SU-DHL-6 (cell line): ENCODE measurements around the gene NGF.

Experiments used
- H2AFZ ChIP-seq: fragments of 200-600 bp; sonication (generic); 2 replicates; pipeline ENCODE4 v1.6.1; 2014; ENCODE audit warnings: low read depth, mild to moderate bottlenecking, moderate library complexity, mixed read lengths, antibody characterized with exemption, low read length; ENCODE audit not compliant: severe bottlenecking
- H3F3A ChIP-seq: fragments of 200-600 bp; shearing (Covaris generic); 2 replicates; pipeline ENCODE4 v1.6.0; 2016; ENCODE audit warnings: antibody characterized with exemption, mild to moderate bottlenecking; ENCODE audit not compliant: insufficient read depth
- H3K27ac ChIP-seq: fragments of 200-600 bp; sonication (generic); 2 replicates; pipeline ENCODE4 v1.5.1; 2016; ENCODE audit warnings: low read depth, mild to moderate bottlenecking, low read length, moderate library complexity, mixed read lengths
- H3K27me3 ChIP-seq: fragments of 200-600 bp; sonication (generic), shearing (Covaris generic); 2 replicates; pipeline ENCODE4 v1.6.0; 2014; ENCODE audit warnings: mild to moderate bottlenecking, low read length
- H3K36me3 ChIP-seq: fragments of 200-600 bp; sonication (generic); 2 replicates; pipeline ENCODE4 v1.6.1; 2014; ENCODE audit warnings: mild to moderate bottlenecking, low read length, mixed read lengths
- H3K4me2 ChIP-seq: fragments of 300-600, 200-600 bp; shearing (Covaris generic), sonication (generic); 2 replicates; pipeline ENCODE4 v1.6.0; 2014; ENCODE audit warnings: low read length, low read depth, mild to moderate bottlenecking; ENCODE audit not compliant: poor library complexity, severe bottlenecking
- H3K4me3 ChIP-seq: fragments of 200-600 bp; sonication (generic); 2 replicates; pipeline ENCODE4 v1.5.1; 2014; ENCODE audit warnings: antibody characterized with exemption, low read length, mild to moderate bottlenecking, mixed read lengths; ENCODE audit not compliant: insufficient read depth, poor library complexity, severe bottlenecking
- H3K79me2 ChIP-seq: fragments of 200-600 bp; sonication (generic); 2 replicates; pipeline ENCODE4 v1.6.1; 2014; ENCODE audit warnings: mild to moderate bottlenecking, low read length, moderate library complexity; ENCODE audit not compliant: insufficient read depth
- H3K9ac ChIP-seq: fragments of 200-600 bp; sonication (generic); 2 replicates; pipeline ENCODE4 v1.7.0; 2014; ENCODE audit warnings: mild to moderate bottlenecking, low read length
- H3K9me2 ChIP-seq: fragments of 200-600 bp; sonication (generic); replicated peaks from 2 replicates; pipeline ENCODE4 v1.6.1; 2014; ENCODE audit warnings: low read length; ENCODE audit not compliant: insufficient read depth
- H3K9me3 ChIP-seq: fragments of 200-600 bp; sonication (generic); 2 replicates; pipeline ENCODE4 v1.6.1; 2014; ENCODE audit warnings: low read length, mixed read lengths; ENCODE audit not compliant: insufficient read depth
- H4K20me1 ChIP-seq: fragments of 200-600 bp; sonication (generic); 2 replicates; pipeline ENCODE4 v1.6.1; 2014; ENCODE audit warnings: low read depth, mild to moderate bottlenecking, antibody characterized with exemption, low read length, moderate library complexity, mixed read lengths
- CTCF ChIP-seq: fragments of 200-600 bp; sonication (generic); IDR thresholded peaks from one replicate; pipeline ENCODE4 v1.5.1; 2017; ENCODE audit warnings: antibody characterized with exemption, mild to moderate bottlenecking, low read length, moderate library complexity; ENCODE audit not compliant: insufficient read depth, poor library complexity, severe bottlenecking
- EZH2phosphoT487 ChIP-seq: fragments of 200-600 bp; sonication (generic), shearing (Covaris generic); conservative IDR thresholded peaks from 2 replicates; pipeline ENCODE4 v1.6.1; 2018; ENCODE audit warnings: mild to moderate bottlenecking, antibody characterized with exemption, low read length, moderate library complexity, mixed read lengths

The NGF gene

DNA sequence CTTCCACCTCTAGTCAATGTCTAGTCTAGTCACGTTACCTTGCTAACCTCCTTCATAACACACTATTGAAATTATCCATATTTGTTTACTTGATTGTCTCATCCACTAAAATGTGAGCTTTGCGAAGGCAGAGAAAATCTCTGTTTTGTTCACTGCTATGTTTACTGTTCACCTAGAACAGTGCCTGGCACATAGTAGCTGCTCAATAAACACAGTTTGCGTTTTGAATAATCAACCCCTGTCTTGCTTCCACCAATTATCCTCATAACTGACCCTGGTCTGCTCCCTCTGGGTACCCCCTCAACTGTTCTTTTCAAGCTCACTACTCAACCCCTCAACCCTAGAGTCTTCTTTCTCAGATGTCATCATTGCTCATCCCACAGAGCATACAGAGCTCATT lies 36.5 kb upstream of the NGF start:
- no peaks in the 10 kb centered on the region for H3K79me2 ChIP-seq
- H3K9me2 ChIP-seq, result 0 out of 2 replicates have a peak, but pooled peaks cover 3% of the 10 kb centered on the region
- no peak overlapping the region for H3K4me2 ChIP-seq

DNA sequence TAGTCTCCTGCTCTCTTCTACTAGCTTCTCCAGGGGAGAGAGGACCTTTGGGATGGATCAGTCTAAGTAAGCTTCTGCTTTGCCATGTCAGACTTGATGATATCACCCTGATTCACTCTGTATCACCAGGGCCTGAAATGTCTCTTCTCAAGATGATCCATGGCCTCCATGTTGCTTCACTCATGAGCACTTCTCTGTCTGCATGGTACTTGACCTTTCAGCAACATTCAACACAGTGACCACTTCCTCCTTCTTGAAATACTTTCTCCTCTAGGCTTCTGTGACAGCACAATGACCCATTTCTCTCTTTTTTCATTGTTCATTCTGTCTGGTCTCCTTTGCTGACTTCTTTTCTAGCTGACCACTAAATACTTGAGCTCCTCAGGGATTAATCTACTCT lies 35.3 kb upstream of the NGF start:
- no peaks in the 10 kb centered on the region for H3K79me2 ChIP-seq
- H3K36me3 ChIP-seq, result no peaks in the 10 kb centered on the region
- no peak for TF ChIP-seq EZH2phosphoT487
- TF ChIP-seq CTCF, result no peak
- H3K4me3 ChIP-seq, result no peak overlapping the region
- 0 out of 2 replicates have a peak, but pooled peaks cover 3% of the 10 kb centered on the region for H3K9me2 ChIP-seq
- no peak overlapping the region for H3K9ac ChIP-seq
- no peaks in the 10 kb centered on the region for H3F3A ChIP-seq
- H3K27me3 ChIP-seq, result no peaks in the 10 kb centered on the region
- no peak overlapping the region for H2AFZ ChIP-seq
- no peak overlapping the region for H3K4me2 ChIP-seq
- H3K27ac ChIP-seq, result no peak overlapping the region
- H3K9me3 ChIP-seq, result no peaks in the 10 kb centered on the region
- no peaks in the 10 kb centered on the region for H4K20me1 ChIP-seq

More for the DNA sequence above, 36.5 kb upstream of the NGF start:
- H3K9me3 ChIP-seq, result no peaks in the 10 kb centered on the region
- H3K27me3 ChIP-seq, result no peaks in the 10 kb centered on the region
- no peak overlapping the region for H3K9ac ChIP-seq
- H3K27ac ChIP-seq, result no peak overlapping the region
- no peaks in the 10 kb centered on the region for H4K20me1 ChIP-seq
- TF ChIP-seq EZH2phosphoT487 (no peak), CTCF (no peak)
- H3F3A ChIP-seq, result no peaks in the 10 kb centered on the region
- no peaks in the 10 kb centered on the region for H3K36me3 ChIP-seq
- no peak overlapping the region for H2AFZ ChIP-seq
- H3K4me3 ChIP-seq, result no peak overlapping the region

- no peaks in the 10 kb centered on the region for H3F3A ChIP-seq
- no peak overlapping the region for H2AFZ ChIP-seq
- no peaks in the 10 kb centered on the region for H3K36me3 ChIP-seq
- no peak overlapping the region for H3K4me3 ChIP-seq
- H3K9me2 ChIP-seq, result no peaks in the 10 kb centered on the region
- H3K27me3 ChIP-seq, result no peaks in the 10 kb centered on the region
- TF ChIP-seq CTCF, result no peak
- TF ChIP-seq EZH2phosphoT487, result no peak
- no peak overlapping the region for H3K27ac ChIP-seq
- H3K4me2 ChIP-seq, result no peak overlapping the region
- H4K20me1 ChIP-seq, result no peaks in the 10 kb centered on the region
- H3K9me3 ChIP-seq, result no peaks in the 10 kb centered on the region
- H3K79me2 ChIP-seq, result no peaks in the 10 kb centered on the region
- H3K9ac ChIP-seq, result no peak overlapping the region
Observed at GRCh38 chr1:115365738-115366137, 27.7 kb upstream of the NGF start.
